HCT116 (cell line): Measurements from ENCODE around the gene LMX1A. TPM values are rescaled to one million over a fixed set of nuclear protein-coding genes. Genes with fewer than 3 reads are reported as not detected.

Experiments
- ATAC-seq: fragments of 200-7000 bp; cut with Tn5 transposase; 2 replicates; pipeline ENCODE4 v1.9.1; 2020; ENCODE audit warnings: mild to moderate bottlenecking, moderate library complexity
- BruUV-seq: library from RNA; stranded (reverse); fragments of 400-500 nt; replicated peaks from 2 replicates; lab custom pipeline; 2021; lab: Mats Ljungman, UMichigan
- CTCF ChIA-PET: fragments of 300-600 bp; sonication (Branson Sonifier 250); formaldehyde crosslinking; loops from one replicate; lab custom pipeline; 2021; ENCODE audit warnings: antibody characterized with exemption; lab: Charles Lee
- POLR2A ChIA-PET: fragments of 300-600, 350-600 bp; sonication (Branson Sonifier 250); formaldehyde crosslinking; loops from one replicate; lab custom pipeline; 2021; ENCODE audit warnings: antibody characterized with exemption; lab: Charles Lee
- RAD21 ChIA-PET, 2 experiments: fragments of 300-600 bp; sonication (Branson Sonifier 250); formaldehyde crosslinking; loops; one replicate each; lab custom pipeline; 2023; ENCODE audit warnings: low total read pairs in 2 of 2; ENCODE audit not compliant: uncharacterized antibody in 2 of 2, unreplicated experiment in 2 of 2, low non-redundant PET in 1 of 2; lab: Charles Lee
- DNase-seq: peaks from one replicate; pipeline ENCODE4 v3.0.0-alpha.2; 2010; ENCODE audit warnings: low read depth, low spot score
- H2AFZ ChIP-seq: fragments of 200-600 bp; shearing (Covaris generic), sonication (generic); 2 replicates; pipeline ENCODE4 v1.6.1; 2017; ENCODE audit warnings: low read depth, mixed run types, mixed read lengths, antibody characterized with exemption, low read length; ENCODE audit not compliant: poor library complexity, severe bottlenecking
- H3K27ac ChIP-seq: 2 replicates; pipeline ENCODE4 v1.5.1; 2012; ENCODE audit warnings: low read depth, low read length
- H3K27me3 ChIP-seq: fragments of 200-600 bp; sonication (generic); 2 replicates; pipeline ENCODE4 v1.6.1; 2016; ENCODE audit warnings: mixed run types, low read length, mixed read lengths; ENCODE audit not compliant: insufficient read depth
- H3K36me3 ChIP-seq, 2 experiments: fragments of 200-500 bp in 1 of 2; fragments of 200-600 bp in 1 of 2; sonication (Bioruptor generic) in 1 of 2; sonication (generic) in 1 of 2; 2 replicates each; pipeline versions ENCODE4 v1.5.1 to v1.6.1; 2014 to 2016; ENCODE audit warnings: low read length in 2 of 2, inconsistent platforms in 1 of 2, mixed read lengths in 1 of 2, mixed run types in 1 of 2; ENCODE audit not compliant: insufficient read depth in 2 of 2, control insufficient read depth in 1 of 2
- H3K4me1 ChIP-seq, 2 experiments: fragments of 200-600 bp in 1 of 2; sonication (generic) in 1 of 2; 2 replicates each; pipeline versions ENCODE4 v1.5.1 to v1.6.1; 2012 to 2017; ENCODE audit warnings: low read length in 2 of 2, inconsistent platforms in 1 of 2, mild to moderate bottlenecking in 1 of 2, mixed read lengths in 1 of 2, mixed run types in 1 of 2, moderate library complexity in 1 of 2; ENCODE audit not compliant: insufficient read depth in 2 of 2, control insufficient read depth in 1 of 2
- H3K4me2 ChIP-seq: fragments of 200-600 bp; sonication (generic); 2 replicates; pipeline ENCODE4 v1.6.1; 2017; ENCODE audit warnings: mixed run types, low read length, mixed read lengths
- H3K4me3 ChIP-seq, 2 experiments: fragments of 200-600 bp in 1 of 2; sonication (generic) in 1 of 2; replicated peaks in 1 of 2; 2 replicates each; pipeline ENCODE4 v1.5.1; 2011 to 2016; ENCODE audit warnings: low read length in 2 of 2, control low read depth in 1 of 2, low read depth in 1 of 2, mild to moderate bottlenecking in 1 of 2, mixed read lengths in 1 of 2, mixed run types in 1 of 2
- H3K79me2 ChIP-seq: fragments of 200-600 bp; sonication (generic); 2 replicates; pipeline ENCODE4 v1.6.1; 2017; ENCODE audit warnings: mild to moderate bottlenecking, mixed run types, low read length, moderate library complexity, mixed read lengths; ENCODE audit not compliant: insufficient read depth
- H3K9ac ChIP-seq: fragments of 200-600 bp; sonication (generic); 2 replicates; pipeline ENCODE4 v1.6.1; 2016; ENCODE audit warnings: low read length, mixed read lengths
- H3K9me2 ChIP-seq: fragments of 200-600 bp; sonication (generic), shearing (Covaris generic); 2 replicates; pipeline ENCODE4 v1.6.1; 2017; ENCODE audit warnings: mixed run types, mild to moderate bottlenecking, moderate library complexity; ENCODE audit not compliant: insufficient read depth
- H3K9me3 ChIP-seq, 2 experiments: fragments of 200-500 bp in 1 of 2; fragments of 200-600 bp in 1 of 2; sonication (Bioruptor generic) in 1 of 2; sonication (generic) in 1 of 2; 2 replicates each; pipeline ENCODE4 v1.6.1; 2014 to 2017; ENCODE audit warnings: low read length in 2 of 2, mixed read lengths in 2 of 2, inconsistent platforms in 1 of 2, low read depth in 1 of 2, mild to moderate bottlenecking in 1 of 2, mixed run types in 1 of 2, moderate library complexity in 1 of 2; ENCODE audit not compliant: control insufficient read depth in 1 of 2, insufficient read depth in 1 of 2
- H4K20me1 ChIP-seq: fragments of 200-600 bp; sonication (generic), shearing (Covaris generic); 2 replicates; pipeline ENCODE4 v1.6.1; 2017; ENCODE audit warnings: mixed run types, mild to moderate bottlenecking, moderate library complexity; ENCODE audit not compliant: insufficient read depth
- ATF3 ChIP-seq: IDR thresholded peaks from 2 replicates; pipeline ENCODE4 v1.6.1; 2012
- CEBPB ChIP-seq: IDR thresholded peaks from 2 replicates; pipeline ENCODE4 v1.6.1; 2012; ENCODE audit warnings: low read depth
- CTCF ChIP-seq, 3 experiments: fragments of 200-600 bp in 1 of 3; sonication (generic) in 1 of 3; IDR thresholded peaks in 2 of 3; conservative IDR thresholded peaks in 1 of 3; 2 replicates each; pipeline ENCODE4 v1.5.1; 2012 to 2017; ENCODE audit warnings: low read depth in 2 of 3, low read length in 2 of 3, antibody characterized with exemption in 1 of 3, borderline replicate concordance in 1 of 3, control low read depth in 1 of 3, mild to moderate bottlenecking in 1 of 3, mixed read lengths in 1 of 3, mixed run types in 1 of 3, moderate library complexity in 1 of 3; ENCODE audit not compliant: insufficient read depth in 1 of 3
- EGR1 ChIP-seq: IDR thresholded peaks from 2 replicates; pipeline ENCODE4 v1.6.1; 2012; ENCODE audit warnings: low read depth
- ELF1 ChIP-seq: IDR thresholded peaks from 2 replicates; pipeline ENCODE4 v1.6.1; 2012; ENCODE audit warnings: low read depth, borderline replicate concordance
- EZH2phosphoT487 ChIP-seq: fragments of 200-600 bp; IDR thresholded peaks from 2 replicates; pipeline ENCODE4 v1.6.1; 2018; ENCODE audit warnings: antibody characterized with exemption, borderline replicate concordance
- JUND ChIP-seq: IDR thresholded peaks from 2 replicates; pipeline ENCODE4 v1.6.1; 2012
- MAX ChIP-seq: IDR thresholded peaks from 2 replicates; pipeline ENCODE4 v1.6.1; 2012
- POLR2A ChIP-seq: IDR thresholded peaks from 2 replicates; pipeline ENCODE4 v1.7.0; 2011; ENCODE audit warnings: borderline replicate concordance; ENCODE audit not compliant: insufficient read depth, insufficient read length; ENCODE audit errors: extremely low read depth
- RAD21 ChIP-seq: IDR thresholded peaks from 2 replicates; pipeline ENCODE4 v1.6.1; 2012; ENCODE audit warnings: low read depth, mild to moderate bottlenecking
- REST ChIP-seq: IDR thresholded peaks from 2 replicates; pipeline ENCODE4 v1.6.1; 2012; ENCODE audit warnings: low read depth
- SP1 ChIP-seq: IDR thresholded peaks from 2 replicates; pipeline ENCODE4 v1.6.1; 2012; ENCODE audit warnings: low read depth
- SRF ChIP-seq: IDR thresholded peaks from 2 replicates; pipeline ENCODE4 v1.6.1; 2012; ENCODE audit warnings: low read depth
- TCF7L2 ChIP-seq: IDR thresholded peaks from 2 replicates; pipeline ENCODE4 v1.7.0; 2011; ENCODE audit warnings: borderline replicate concordance, inconsistent platforms; ENCODE audit not compliant: insufficient read depth, insufficient read length; ENCODE audit errors: extremely low read depth
- YY1 ChIP-seq: IDR thresholded peaks from 2 replicates; pipeline ENCODE4 v1.6.1; 2011; ENCODE audit warnings: low read length, low read depth, moderate library complexity, mild to moderate bottlenecking; ENCODE audit not compliant: insufficient replicate concordance; ENCODE audit errors: extremely low read depth
- ZFX ChIP-seq: fragments of 450-650 bp; IDR thresholded peaks from 2 replicates; pipeline ENCODE4 v1.6.1; 2017
- intact Hi-C: fragments of 100-400 bp; cut with micrococcal nuclease; formaldehyde crosslinking; loops from 2 replicates; pipeline ENCODE4 v1.10.0; 2022
- total RNA-seq: library from RNA; stranded (reverse); gene quantifications from one replicate; pipeline ENCODE4 v1.2.1, GENCODE V29; 2021; ENCODE audit not compliant: unreplicated experiment

The LMX1A gene
- total RNA-seq, 1 experiment from 2014 or later: not detected

- Histone ChIP-seq H3K4me3 (no peak overlapping the region), H3K4me1 (peaks cover 0 to 9% of the 10 kb centered on the region in 2 experiments; a peak in 1 of 4 replicates), H3K27ac (no peak overlapping the region), H3K9ac (no peak overlapping the region), H2AFZ (no peak overlapping the region), H3K4me2 (peak overlapping the region; percentile 17), H3K79me2 (no peaks in the 10 kb centered on the region), H3K27me3 (peaks cover 29% of the 10 kb centered on the region), H3K36me3 (no peaks in the 10 kb centered on the region), H3K9me3 (no peaks in the 10 kb centered on the region), H4K20me1 (no peaks in the 10 kb centered on the region), H3K9me2 (no peaks in the 10 kb centered on the region)
- TF ChIP-seq ELF1 (no peak), RAD21 (no peak)
- ChIA-PET RAD21 (no interaction called here), CTCF (no interaction called here), POLR2A (no interaction called here)
- no TSS peak for BruUV-seq
- intact Hi-C loops: no loop called here
- ATAC-seq (peak; percentile 74), DNase-seq (no peak)
These were observed 193.8 kb downstream of the LMX1A start for GRCh38 chr1:165162671-165163241.

- ChIA-PET POLR2A (no interaction called here), RAD21 (no interaction called here), CTCF (no interaction called here)
- Histone ChIP-seq H3K9me2 (no peaks in the 10 kb centered on the region), H2AFZ (no peak overlapping the region), H3K27me3 (peaks cover 34% of the 10 kb centered on the region), H3K4me2 (no peak overlapping the region), H4K20me1 (no peaks in the 10 kb centered on the region), H3K4me1 (peaks cover 0 to 9% of the 10 kb centered on the region in 2 experiments; a peak in 1 of 4 replicates), H3K79me2 (no peaks in the 10 kb centered on the region), H3K9ac (no peak overlapping the region), H3K9me3 (no peaks in the 10 kb centered on the region), H3K27ac (no peak overlapping the region), H3K36me3 (no peaks in the 10 kb centered on the region), H3K4me3 (no peak overlapping the region)
- no TSS peak for BruUV-seq
- DNase-seq (no peak), ATAC-seq (no peak)
- intact Hi-C loops: no loop called here
- TF ChIP-seq ZFX (no peak), REST (no peak), SRF (no peak), POLR2A (no peak), TCF7L2 (no peak), MAX (no peak), CEBPB (no peak), RAD21 (no peak), CTCF (IDR thresholded peaks at IDR 0.05 in 2 of 3, conservative IDR thresholded peaks at IDR 0.05 in 1 of 3; ENCODE audit: borderline replicate concordance in 1 of 3, insufficient read depth in 1 of 3, low read depth in 2 of 3, low read length in 2 of 3) (no peak), EGR1 (no peak), SP1 (no peak), ATF3 (no peak), JUND (no peak), YY1 (no peak), EZH2phosphoT487 (no peak)
These were observed 195.4 kb downstream of the LMX1A start for GRCh38 chr1:165161130-165161529.
